ACC112 (cell line): ENCODE measurements around the gene KRTAP9-2.
"Not testable (repeated sequence)": the region's sequence is repeated elsewhere in the genome, so short reads cannot be mapped to it uniquely, and the experiment has no call there.

Experiments
- H2AFZ ChIP-seq: fragments of 200-600 bp; sonication (generic); one replicate; pipeline ENCODE4 v1.6.0; 2017; ENCODE audit warnings: antibody characterized with exemption, low read length; ENCODE audit not compliant: unreplicated experiment
- H3K27ac ChIP-seq: fragments of 200-600 bp; sonication (generic); 2 replicates; pipeline ENCODE4 v1.5.1; 2014; ENCODE audit warnings: low read depth, mild to moderate bottlenecking, antibody characterized with exemption, low read length, moderate library complexity
- H3K27me3 ChIP-seq: fragments of 200-600 bp; sonication (generic); 2 replicates; pipeline ENCODE4 v1.6.1; 2014; ENCODE audit warnings: mild to moderate bottlenecking, antibody characterized with exemption, low read length, moderate library complexity, mixed read lengths; ENCODE audit not compliant: insufficient read depth
- H3K36me3 ChIP-seq: fragments of 200-600 bp; sonication (generic); 2 replicates; pipeline ENCODE4 v1.6.1; 2016; ENCODE audit warnings: mild to moderate bottlenecking, antibody characterized with exemption, low read length, moderate library complexity, mixed read lengths; ENCODE audit not compliant: insufficient read depth
- H3K4me1 ChIP-seq: fragments of 200-600 bp; sonication (generic); one replicate; pipeline ENCODE4 v1.6.1; 2016; ENCODE audit warnings: low read length, mixed read lengths; ENCODE audit not compliant: insufficient read depth, unreplicated experiment, control insufficient read depth
- H3K4me3 ChIP-seq: fragments of 200-600 bp; sonication (generic); 2 replicates; pipeline ENCODE4 v1.5.1; 2014; ENCODE audit warnings: mild to moderate bottlenecking, low read depth, low read length
- H3K79me2 ChIP-seq: fragments of 200-600 bp; sonication (generic); one replicate; pipeline ENCODE4 v1.6.0; 2016; ENCODE audit warnings: low read length; ENCODE audit not compliant: control insufficient read depth, unreplicated experiment, insufficient read depth

Gene KRTAP9-2

DNA sequence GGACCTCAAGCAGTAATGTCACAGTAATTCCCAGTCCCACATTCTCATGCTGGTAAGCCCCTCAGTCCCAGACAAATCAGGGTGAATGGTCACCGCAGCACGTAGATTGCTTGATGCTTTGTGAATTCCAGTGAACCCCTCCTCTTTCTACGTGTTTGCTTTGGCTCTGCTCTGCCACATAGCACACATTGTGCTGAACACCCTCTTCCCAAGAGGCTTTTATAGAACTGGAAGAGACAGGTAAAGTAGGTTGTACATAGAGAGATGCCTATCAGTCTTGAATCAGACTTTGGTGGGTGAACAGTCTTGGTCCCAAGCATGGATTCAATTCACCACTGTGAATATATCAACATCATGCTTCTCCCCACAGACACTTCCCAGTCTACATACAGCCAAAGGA, 38.2 kb downstream of the KRTAP9-2 start:
- Histone ChIP-seq H2AFZ (no peak overlapping the region), H3K4me1 (no peaks in the 10 kb centered on the region), H3K27ac (no peak overlapping the region), H3K79me2 (no peaks in the 10 kb centered on the region), H3K36me3 (no peaks in the 10 kb centered on the region), H3K27me3 (peaks cover 15% of the 10 kb centered on the region), H3K4me3 (no peak overlapping the region)

DNA sequence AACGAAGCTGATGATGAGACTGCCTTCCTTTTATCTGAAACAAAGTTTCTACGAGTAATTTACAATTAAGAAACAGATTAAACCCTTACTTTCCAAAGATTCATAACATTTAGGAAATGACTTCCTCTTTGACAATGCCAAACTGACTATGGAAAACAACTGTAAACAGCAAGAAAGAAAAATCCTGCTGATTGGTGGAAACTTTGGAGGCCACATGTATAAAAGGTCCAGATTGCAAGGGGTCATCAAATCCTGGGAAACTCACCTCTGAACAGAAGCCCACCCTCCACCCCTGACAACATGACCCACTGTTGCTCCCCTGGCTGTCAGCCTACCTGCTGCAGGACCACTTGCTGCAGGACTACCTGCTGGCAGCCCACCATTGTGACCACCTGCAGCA, 38.6 kb downstream of the KRTAP9-2 start, which contains the start of gene KRTAP9-6:
Gene KRTAP9-6, plus strand, starts transcription at position 301 of the 400 bp plus-strand sequence. Its CDS starts 0 bp downstream, at position 301.
- H3K79me2 ChIP-seq, result no peaks in the 10 kb centered on the region
- H3K27me3 ChIP-seq, result peaks cover 15% of the 10 kb centered on the region
- H3K4me3 ChIP-seq, result no peak within 1 kb of the TSS
- no peak within 1 kb of the TSS for H3K27ac ChIP-seq
- H3K36me3 ChIP-seq, result no peaks in the 10 kb centered on the region
- H3K4me1 ChIP-seq, result no peaks in the 10 kb centered on the region
- H2AFZ ChIP-seq, result no peak within 1 kb of the TSS

DNA sequence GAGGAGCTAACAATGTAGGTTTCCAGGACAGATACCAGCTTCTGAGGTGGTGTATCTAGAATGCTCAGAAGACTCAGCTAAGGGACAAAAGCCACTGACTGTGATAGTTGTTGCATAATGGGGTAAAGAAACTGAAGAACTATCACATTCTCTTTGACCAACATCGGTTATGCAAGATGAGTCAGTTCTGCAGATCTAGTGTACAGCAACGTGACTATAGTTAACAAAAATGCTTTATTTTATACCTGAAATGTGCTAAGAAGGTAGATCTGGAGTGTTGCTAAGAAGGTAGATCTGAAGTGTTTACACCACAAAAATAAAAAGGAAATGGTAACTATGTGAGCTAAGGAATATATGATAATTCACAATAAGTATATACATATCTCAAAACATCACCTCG, 41.3 kb downstream of the KRTAP9-2 start:
- Histone ChIP-seq H3K4me1 (no peaks in the 10 kb centered on the region), H3K27ac (no peak overlapping the region), H3K79me2 (no peaks in the 10 kb centered on the region), H2AFZ (no peak overlapping the region), H3K36me3 (no peaks in the 10 kb centered on the region), H3K4me3 (no peak overlapping the region), H3K27me3 (peaks cover 11% of the 10 kb centered on the region; the same call in 1 of the 2 replicates)

DNA sequence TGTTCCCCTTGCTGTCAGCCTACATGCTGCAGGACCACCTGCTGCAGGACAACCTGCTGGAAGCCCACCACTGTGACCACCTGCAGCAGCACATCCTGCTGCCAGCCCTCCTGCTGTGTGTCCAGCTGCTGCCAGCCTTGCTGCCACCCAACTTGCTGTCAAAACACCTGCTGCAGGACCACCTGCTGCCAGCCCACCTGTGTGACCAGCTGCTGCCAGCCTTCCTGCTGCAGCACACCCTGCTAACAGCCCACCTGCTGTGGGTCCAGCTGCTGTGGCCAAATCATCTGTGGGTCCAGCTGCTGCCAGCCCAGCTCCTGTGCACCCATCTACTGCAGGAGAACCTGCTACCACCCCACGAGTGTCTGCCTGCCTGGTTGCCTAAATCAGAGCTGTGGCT, 44.9 kb downstream of the KRTAP9-2 start:
- H3K27ac ChIP-seq, H3K4me1 ChIP-seq, H3K4me3 ChIP-seq, H3K79me2 ChIP-seq, H3K36me3 ChIP-seq, H2AFZ ChIP-seq, H3K27me3 ChIP-seq: not testable (repeated sequence)

DNA sequence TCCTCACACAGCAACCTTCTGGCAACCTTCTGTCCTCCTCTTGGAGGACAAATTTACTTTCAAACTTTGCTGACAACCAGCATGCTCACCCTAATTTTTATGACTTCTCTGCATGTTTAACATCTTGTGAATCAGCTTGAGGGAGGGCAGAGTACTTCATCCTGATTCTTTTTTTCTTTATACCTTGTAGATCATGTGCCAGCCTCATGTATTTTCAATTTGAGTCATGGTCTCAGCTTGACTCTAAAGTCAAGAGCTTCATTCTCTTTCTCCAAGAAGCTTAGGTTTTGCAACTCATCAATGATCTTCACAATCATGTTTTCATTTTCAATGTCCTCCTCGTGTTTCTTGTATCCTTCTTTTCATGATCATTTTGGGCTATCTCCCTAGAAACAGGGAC, 45.4 kb downstream of the KRTAP9-2 start:
- Histone ChIP-seq H3K27me3 (peaks cover 9% of the 10 kb centered on the region; the same call in 1 of the 2 replicates), H3K4me3 (no peak overlapping the region), H3K79me2 (no peaks in the 10 kb centered on the region), H2AFZ (no peak overlapping the region), H3K27ac (no peak overlapping the region), H3K4me1 (no peaks in the 10 kb centered on the region), H3K36me3 (no peaks in the 10 kb centered on the region)

DNA sequence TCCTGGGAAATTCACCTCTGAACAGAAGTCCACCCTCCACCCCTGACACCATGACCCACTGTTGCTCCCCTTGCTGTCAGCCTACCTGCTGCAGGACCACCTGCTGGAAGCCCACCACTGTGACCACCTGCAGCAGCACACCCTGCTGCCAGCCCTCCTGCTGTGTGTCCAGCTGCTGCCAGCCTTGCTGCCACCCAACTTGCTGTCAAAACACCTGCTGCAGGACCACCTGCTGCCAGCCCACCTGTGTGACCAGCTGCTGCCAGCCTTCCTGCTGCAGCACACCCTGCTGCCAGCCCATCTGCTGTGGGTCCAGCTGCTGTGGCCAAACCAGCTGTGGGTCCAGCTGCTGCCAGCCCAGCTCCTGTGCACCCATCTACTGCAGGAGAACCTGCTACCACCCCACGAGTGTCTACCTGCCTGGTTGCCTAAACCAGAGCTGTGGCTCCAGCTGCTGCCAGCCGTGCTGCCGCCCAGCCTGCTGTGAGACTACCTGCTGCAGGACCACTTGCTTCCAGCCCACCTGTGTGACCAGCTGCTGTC, 49.3 kb downstream of the KRTAP9-2 start, which contains the start of gene KRTAP9-7:
Gene KRTAP9-7, plus strand, starts transcription at position 51 of the 543 bp plus-strand sequence. Its CDS starts 0 bp downstream, at position 51.
- H3K27me3 ChIP-seq, result peaks cover 11% of the 10 kb centered on the region; the same call in 1 of the 2 replicates
- H3K4me3 ChIP-seq, H2AFZ ChIP-seq, H3K27ac ChIP-seq, H3K4me1 ChIP-seq, H3K36me3 ChIP-seq, H3K79me2 ChIP-seq: not testable (repeated sequence)
